SKM-1 (cell line): Measurements from ENCODE around the gene ATP13A4.

Experiments
- DNase-seq: peaks from one replicate; lab custom pipeline; 2025; ENCODE audit not compliant: unreplicated experiment; lab: John Stamatoyannopoulos, UW

Gene ATP13A4

GRCh38 chr3:193554811-193555210 is at the start of gene ATP13A4:
ATP13A4 (minus strand) TSS chr3:193554895; CDS start chr3:193554799, 96 bp downstream.
- DNase-seq: no peak

- DNase-seq: no peak
Observed at GRCh38 chr3:193599393-193599792, 44.7 kb upstream of the ATP13A4 start.

GRCh38 chr3:193598202-193598601 is 43.5 kb upstream of the ATP13A4 start:
- no peak for DNase-seq

GRCh38 chr3:193595939-193596487 is 41.3 kb upstream of the ATP13A4 start:
- no peak for DNase-seq

GRCh38 chr3:193594946-193595689 is 40.4 kb upstream of the ATP13A4 start:
- DNase-seq: no peak

- DNase-seq: no peak
Observed at GRCh38 chr3:193593668-193594030, 39.0 kb upstream of the ATP13A4 start.

GRCh38 chr3:193592841-193593667 is 38.4 kb upstream of the ATP13A4 start, which contains the start of gene OPA1:
OPA1 (plus strand) TSS chr3:193593208; CDS start chr3:193593378, 170 bp downstream.
- DNase-seq: peak; percentile 95

GRCh38 chr3:193590088-193590856 is 35.6 kb upstream of the ATP13A4 start:
- no peak for DNase-seq

GRCh38 chr3:193589616-193590015 is 34.9 kb upstream of the ATP13A4 start:
- DNase-seq: no peak

- no peak for DNase-seq
Observed at GRCh38 chr3:193589129-193589528, 34.4 kb upstream of the ATP13A4 start.

GRCh38 chr3:193586526-193586925 is 31.8 kb upstream of the ATP13A4 start:
- DNase-seq: no peak

- no peak for DNase-seq
Observed at GRCh38 chr3:193585530-193585929, 30.8 kb upstream of the ATP13A4 start.

- no peak for DNase-seq
Observed at GRCh38 chr3:193574488-193575070, 19.9 kb upstream of the ATP13A4 start.

GRCh38 chr3:193573403-193574191 is 18.9 kb upstream of the ATP13A4 start:
- DNase-seq: no peak

GRCh38 chr3:193572426-193572908 is 17.8 kb upstream of the ATP13A4 start:
- peak; percentile 29 for DNase-seq

- no peak for DNase-seq
Observed at GRCh38 chr3:193569119-193569518, 14.4 kb upstream of the ATP13A4 start.

GRCh38 chr3:193564012-193564411 is 9.3 kb upstream of the ATP13A4 start:
- DNase-seq: no peak

GRCh38 chr3:193563426-193563825 is 8.7 kb upstream of the ATP13A4 start:
- no peak for DNase-seq

- DNase-seq: no peak
Observed at GRCh38 chr3:193560870-193561269, 6.2 kb upstream of the ATP13A4 start.

- DNase-seq: no peak
Observed at GRCh38 chr3:193560091-193560490, 5.4 kb upstream of the ATP13A4 start.
